ENCODE measurements around the gene APLP2.

Gene APLP2

DNA sequence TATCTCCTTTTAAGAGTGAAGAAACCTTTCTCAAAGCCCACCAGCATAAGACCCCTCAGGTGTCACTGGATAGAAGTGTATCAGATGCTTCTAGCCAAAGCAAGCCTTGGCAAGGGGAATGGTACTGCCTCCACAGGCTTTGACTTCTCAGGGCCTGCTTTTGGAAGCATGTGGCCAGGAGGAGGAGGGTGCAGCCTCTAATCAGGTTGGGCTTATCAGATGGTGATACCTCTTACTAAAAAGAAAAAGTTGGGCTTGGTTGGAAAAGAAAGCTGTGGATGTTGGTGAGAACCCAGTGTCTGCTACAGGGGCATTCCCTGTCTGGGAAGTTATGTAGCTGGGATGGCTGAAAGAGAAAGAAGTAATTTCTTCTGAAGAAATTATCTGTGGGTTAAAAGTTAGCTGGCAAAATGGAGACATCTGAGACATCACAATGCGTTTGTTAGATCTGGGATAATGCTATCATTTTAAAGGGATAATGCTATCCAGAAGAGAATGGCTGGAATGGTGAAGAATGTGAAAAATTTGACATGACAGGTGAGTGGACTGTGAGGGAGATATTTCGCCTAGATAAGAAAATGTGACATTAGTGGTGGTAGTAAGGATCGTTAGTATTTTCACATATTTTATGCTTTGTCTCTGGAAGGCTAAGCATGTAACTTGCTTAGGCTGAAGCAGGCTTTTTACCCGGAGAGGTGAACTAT lies 7.2 kb downstream of the APLP2 start:
- Histone ChIP-seq H3K9me3 (ENCODE audit: insufficient read depth, low read length) (no peaks in the 10 kb centered on the region), H3F3A (ENCODE audit: insufficient read depth) (peaks cover 6% of the 10 kb centered on the region; the same call in 1 of the 2 replicates), H3K36me3 (ENCODE audit: low read length) (no peaks in the 10 kb centered on the region; the same call in 1 of the 2 replicates), H2AFZ (ENCODE audit: low read depth, low read length, severe bottlenecking) (no peak overlapping the region), H3K27me3 (ENCODE audit: low read length) (no peaks in the 10 kb centered on the region), H3K27ac (ENCODE audit: low read depth, low read length) (peak overlapping the region; percentile 19; the same call in 1 of the 2 replicates), H3K4me3 (ENCODE audit: insufficient read depth, low read length, poor library complexity, severe bottlenecking) (no peak overlapping the region), H4K20me1 (ENCODE audit: low read depth, low read length) (peaks cover 18% of the 10 kb centered on the region; the same call in 1 of the 2 replicates), H3K9me2 (replicated peaks; ENCODE audit: insufficient read depth, low read length) (no peaks in the 10 kb centered on the region), H3K4me2 (ENCODE audit: low read depth, low read length, poor library complexity, severe bottlenecking) (peak overlapping the region; percentile 39), H3K9ac (ENCODE audit: low read length) (no peak overlapping the region), H3K79me2 (ENCODE audit: insufficient read depth, low read length) (peaks cover 100% of the 10 kb centered on the region)
- TF ChIP-seq, protein P1, sequence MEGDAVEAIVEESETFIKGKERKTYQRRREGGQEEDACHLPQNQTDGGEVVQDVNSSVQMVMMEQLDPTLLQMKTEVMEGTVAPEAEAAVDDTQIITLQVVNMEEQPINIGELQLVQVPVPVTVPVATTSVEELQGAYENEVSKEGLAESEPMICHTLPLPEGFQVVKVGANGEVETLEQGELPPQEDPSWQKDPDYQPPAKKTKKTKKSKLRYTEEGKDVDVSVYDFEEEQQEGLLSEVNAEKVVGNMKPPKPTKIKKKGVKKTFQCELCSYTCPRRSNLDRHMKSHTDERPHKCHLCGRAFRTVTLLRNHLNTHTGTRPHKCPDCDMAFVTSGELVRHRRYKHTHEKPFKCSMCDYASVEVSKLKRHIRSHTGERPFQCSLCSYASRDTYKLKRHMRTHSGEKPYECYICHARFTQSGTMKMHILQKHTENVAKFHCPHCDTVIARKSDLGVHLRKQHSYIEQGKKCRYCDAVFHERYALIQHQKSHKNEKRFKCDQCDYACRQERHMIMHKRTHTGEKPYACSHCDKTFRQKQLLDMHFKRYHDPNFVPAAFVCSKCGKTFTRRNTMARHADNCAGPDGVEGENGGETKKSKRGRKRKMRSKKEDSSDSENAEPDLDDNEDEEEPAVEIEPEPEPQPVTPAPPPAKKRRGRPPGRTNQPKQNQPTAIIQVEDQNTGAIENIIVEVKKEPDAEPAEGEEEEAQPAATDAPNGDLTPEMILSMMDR (IDR thresholded peaks at IDR 0.05; ENCODE audit: insufficient read depth, low read length, poor library complexity, severe bottlenecking): no peak
- TF ChIP-seq EZH2phosphoT487 (conservative IDR thresholded peaks at IDR 0.05; ENCODE audit: low read length): no peak

DNA sequence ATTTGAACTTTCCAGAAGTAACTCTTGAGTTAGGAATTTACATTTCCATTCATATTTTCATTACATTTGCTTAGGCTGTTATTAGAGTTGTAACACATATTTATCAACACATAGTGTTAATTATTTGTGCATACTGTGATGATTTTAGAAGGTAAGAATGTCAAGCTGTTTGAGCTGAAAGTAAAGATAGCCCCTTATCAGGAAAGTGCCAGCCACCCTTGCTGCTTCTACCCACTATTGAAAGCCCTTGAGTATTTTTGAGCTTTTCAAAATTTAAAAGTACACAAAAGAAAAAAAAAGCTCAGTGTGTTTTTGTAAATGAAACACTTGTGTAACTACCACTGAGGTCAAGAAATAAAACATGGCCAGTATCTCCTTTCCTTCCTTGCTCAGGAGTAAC lies 8.0 kb downstream of the APLP2 start:
- Histone ChIP-seq H3K27ac (ENCODE audit: low read depth, low read length) (no peak overlapping the region), H3K4me3 (ENCODE audit: insufficient read depth, low read length, poor library complexity, severe bottlenecking) (no peak overlapping the region), H3K79me2 (ENCODE audit: insufficient read depth, low read length) (peaks cover 100% of the 10 kb centered on the region), H3F3A (ENCODE audit: insufficient read depth) (peaks cover 6% of the 10 kb centered on the region; the same call in 1 of the 2 replicates), H4K20me1 (ENCODE audit: low read depth, low read length) (peaks cover 18% of the 10 kb centered on the region; the same call in 1 of the 2 replicates), H3K9me3 (ENCODE audit: insufficient read depth, low read length) (no peaks in the 10 kb centered on the region), H3K36me3 (ENCODE audit: low read length) (no peaks in the 10 kb centered on the region; the same call in 1 of the 2 replicates), H3K4me2 (ENCODE audit: low read depth, low read length, poor library complexity, severe bottlenecking) (peak overlapping the region; percentile 39), H3K9ac (ENCODE audit: low read length) (no peak overlapping the region), H3K27me3 (ENCODE audit: low read length) (no peaks in the 10 kb centered on the region), H3K9me2 (replicated peaks; ENCODE audit: insufficient read depth, low read length) (no peaks in the 10 kb centered on the region), H2AFZ (ENCODE audit: low read depth, low read length, severe bottlenecking) (no peak overlapping the region)
- TF ChIP-seq, protein P1 (IDR thresholded peaks at IDR 0.05; ENCODE audit: insufficient read depth, low read length, poor library complexity, severe bottlenecking): no peak
- TF ChIP-seq EZH2phosphoT487 (conservative IDR thresholded peaks at IDR 0.05; ENCODE audit: low read length): no peak

DNA sequence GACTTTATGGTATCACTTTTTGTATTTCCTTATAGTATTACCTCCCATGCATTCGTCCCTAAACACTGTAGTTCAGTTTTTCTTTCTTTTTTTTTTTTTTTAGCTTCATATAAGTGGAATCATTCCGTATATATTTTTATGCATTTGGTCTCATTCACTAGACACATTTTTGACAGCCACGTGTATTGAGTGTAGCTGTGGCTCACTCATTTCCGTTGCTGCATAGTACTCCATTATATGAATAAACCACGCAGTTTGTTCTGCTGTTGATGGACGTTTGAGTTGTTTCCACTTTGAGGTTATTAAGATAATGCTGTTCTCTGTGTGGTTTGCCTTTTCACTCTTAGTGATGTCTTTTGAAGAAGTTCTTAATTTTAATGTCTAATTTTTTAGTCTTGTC lies 8.4 kb downstream of the APLP2 start:
- no peak for TF ChIP-seq EZH2phosphoT487 (conservative IDR thresholded peaks at IDR 0.05; ENCODE audit: low read length)
- TF ChIP-seq, protein P1 (IDR thresholded peaks at IDR 0.05; ENCODE audit: insufficient read depth, low read length, poor library complexity, severe bottlenecking): no peak
- H3K9ac ChIP-seq (ENCODE audit: low read length): no peak overlapping the region
- H4K20me1 ChIP-seq (ENCODE audit: low read depth, low read length): peaks cover 18% of the 10 kb centered on the region; the same call in 1 of the 2 replicates
- no peak overlapping the region for H2AFZ ChIP-seq (ENCODE audit: low read depth, low read length, severe bottlenecking)
- no peaks in the 10 kb centered on the region for H3K9me3 ChIP-seq (ENCODE audit: insufficient read depth, low read length)
- H3K27ac ChIP-seq (ENCODE audit: low read depth, low read length): no peak overlapping the region
- H3F3A ChIP-seq (ENCODE audit: insufficient read depth): peaks cover 6% of the 10 kb centered on the region; the same call in 1 of the 2 replicates
- H3K27me3 ChIP-seq (ENCODE audit: low read length): no peaks in the 10 kb centered on the region
- H3K4me3 ChIP-seq (ENCODE audit: insufficient read depth, low read length, poor library complexity, severe bottlenecking): no peak overlapping the region
- peak overlapping the region; percentile 39 for H3K4me2 ChIP-seq (ENCODE audit: low read depth, low read length, poor library complexity, severe bottlenecking)
- peaks cover 100% of the 10 kb centered on the region for H3K79me2 ChIP-seq (ENCODE audit: insufficient read depth, low read length)
- H3K36me3 ChIP-seq (ENCODE audit: low read length): no peaks in the 10 kb centered on the region; the same call in 1 of the 2 replicates
- H3K9me2 ChIP-seq (replicated peaks; ENCODE audit: insufficient read depth, low read length): no peaks in the 10 kb centered on the region
